ENCODE results near the gene SLC25A48. TPM values are rescaled to one million over a fixed set of nuclear protein-coding genes. Genes with fewer than 3 reads are reported as not detected.

SLC25A48 gene, protein sequence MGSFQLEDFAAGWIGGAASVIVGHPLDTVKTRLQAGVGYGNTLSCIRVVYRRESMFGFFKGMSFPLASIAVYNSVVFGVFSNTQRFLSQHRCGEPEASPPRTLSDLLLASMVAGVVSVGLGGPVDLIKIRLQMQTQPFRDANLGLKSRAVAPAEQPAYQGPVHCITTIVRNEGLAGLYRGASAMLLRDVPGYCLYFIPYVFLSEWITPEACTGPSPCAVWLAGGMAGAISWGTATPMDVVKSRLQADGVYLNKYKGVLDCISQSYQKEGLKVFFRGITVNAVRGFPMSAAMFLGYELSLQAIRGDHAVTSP
- total RNA-seq, result under 1 TPM in 1 of 4 donors, not detected in 3; 0.32 TPM

DNA sequence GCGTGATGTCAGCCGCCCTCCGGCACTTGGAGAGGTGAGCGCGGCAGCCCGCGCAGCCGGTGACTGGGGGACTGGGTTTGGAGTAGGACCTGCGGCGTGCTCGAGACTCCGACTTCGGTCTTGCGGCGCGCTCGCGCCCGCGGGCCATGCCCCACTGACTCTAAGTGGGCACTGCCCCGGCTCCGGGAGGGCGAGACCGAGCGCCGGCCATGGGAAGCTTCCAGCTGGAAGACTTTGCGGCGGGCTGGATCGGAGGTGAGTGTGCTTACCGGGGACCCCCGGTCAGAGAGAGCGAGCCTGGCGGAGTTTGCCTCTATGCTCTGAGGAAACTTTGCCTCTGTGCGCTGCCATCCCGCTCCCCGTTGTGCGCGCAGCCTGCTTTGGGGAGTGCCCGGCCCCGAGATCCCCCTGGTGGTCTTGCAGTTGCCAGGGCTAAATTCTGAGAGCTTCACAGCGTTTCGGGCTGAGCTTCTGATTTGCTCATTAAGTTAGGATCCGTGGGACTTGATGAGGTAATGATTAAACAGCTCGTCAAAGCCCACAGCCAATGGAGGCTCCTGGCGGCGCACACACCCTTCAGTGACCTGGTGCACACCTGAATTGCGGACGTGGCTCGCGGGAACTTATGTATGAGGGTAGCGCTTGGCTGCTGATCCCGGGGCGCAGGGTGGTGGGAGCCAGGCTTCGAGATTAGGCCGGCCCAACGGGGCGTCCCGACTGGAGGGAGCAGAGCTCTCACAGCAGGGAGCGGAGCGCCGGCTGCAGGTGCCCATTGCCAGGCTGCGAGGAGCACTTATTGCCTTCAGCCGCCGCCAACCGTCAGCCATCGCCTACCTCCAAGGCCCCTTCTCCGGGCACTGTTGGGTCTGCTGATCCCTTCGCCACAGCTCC is at the start of gene SLC25A48:
Gene SLC25A48, plus strand, starts transcription at position 25 of the 891 bp plus-strand sequence. Its CDS starts 185 bp downstream, at position 210.
- TF ChIP-seq, protein P1, sequence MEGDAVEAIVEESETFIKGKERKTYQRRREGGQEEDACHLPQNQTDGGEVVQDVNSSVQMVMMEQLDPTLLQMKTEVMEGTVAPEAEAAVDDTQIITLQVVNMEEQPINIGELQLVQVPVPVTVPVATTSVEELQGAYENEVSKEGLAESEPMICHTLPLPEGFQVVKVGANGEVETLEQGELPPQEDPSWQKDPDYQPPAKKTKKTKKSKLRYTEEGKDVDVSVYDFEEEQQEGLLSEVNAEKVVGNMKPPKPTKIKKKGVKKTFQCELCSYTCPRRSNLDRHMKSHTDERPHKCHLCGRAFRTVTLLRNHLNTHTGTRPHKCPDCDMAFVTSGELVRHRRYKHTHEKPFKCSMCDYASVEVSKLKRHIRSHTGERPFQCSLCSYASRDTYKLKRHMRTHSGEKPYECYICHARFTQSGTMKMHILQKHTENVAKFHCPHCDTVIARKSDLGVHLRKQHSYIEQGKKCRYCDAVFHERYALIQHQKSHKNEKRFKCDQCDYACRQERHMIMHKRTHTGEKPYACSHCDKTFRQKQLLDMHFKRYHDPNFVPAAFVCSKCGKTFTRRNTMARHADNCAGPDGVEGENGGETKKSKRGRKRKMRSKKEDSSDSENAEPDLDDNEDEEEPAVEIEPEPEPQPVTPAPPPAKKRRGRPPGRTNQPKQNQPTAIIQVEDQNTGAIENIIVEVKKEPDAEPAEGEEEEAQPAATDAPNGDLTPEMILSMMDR (IDR thresholded peaks at IDR 0.05), result no peak
- ATAC-seq (ENCODE audit: low FRiP score) (no peak), DNase-seq (ENCODE audit: low spot score) (no peak)

DNA sequence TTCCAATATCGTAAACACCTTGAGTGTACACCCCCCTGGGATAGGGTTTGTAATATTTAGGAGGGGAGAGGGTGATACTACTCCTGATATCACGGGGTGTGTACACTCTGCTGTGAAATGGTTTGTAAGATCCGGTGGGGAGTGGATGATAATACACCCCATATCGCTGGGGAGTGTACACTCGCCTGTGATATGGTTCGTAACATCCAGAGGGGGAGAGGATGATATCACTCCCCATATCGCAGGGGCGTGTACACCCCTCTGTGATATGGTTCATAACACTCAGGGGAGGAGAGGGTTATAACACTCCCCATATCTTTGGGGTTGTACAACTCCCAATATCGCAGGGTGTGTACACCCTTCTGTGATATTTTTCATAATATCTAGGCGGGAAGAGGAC is 33.8 kb upstream of the SLC25A48 start:
- TF ChIP-seq, protein P1 (IDR thresholded peaks at IDR 0.05), result no peak
- ATAC-seq (ENCODE audit: low FRiP score) (no peak), DNase-seq (ENCODE audit: low spot score) (no peak)

DNA sequence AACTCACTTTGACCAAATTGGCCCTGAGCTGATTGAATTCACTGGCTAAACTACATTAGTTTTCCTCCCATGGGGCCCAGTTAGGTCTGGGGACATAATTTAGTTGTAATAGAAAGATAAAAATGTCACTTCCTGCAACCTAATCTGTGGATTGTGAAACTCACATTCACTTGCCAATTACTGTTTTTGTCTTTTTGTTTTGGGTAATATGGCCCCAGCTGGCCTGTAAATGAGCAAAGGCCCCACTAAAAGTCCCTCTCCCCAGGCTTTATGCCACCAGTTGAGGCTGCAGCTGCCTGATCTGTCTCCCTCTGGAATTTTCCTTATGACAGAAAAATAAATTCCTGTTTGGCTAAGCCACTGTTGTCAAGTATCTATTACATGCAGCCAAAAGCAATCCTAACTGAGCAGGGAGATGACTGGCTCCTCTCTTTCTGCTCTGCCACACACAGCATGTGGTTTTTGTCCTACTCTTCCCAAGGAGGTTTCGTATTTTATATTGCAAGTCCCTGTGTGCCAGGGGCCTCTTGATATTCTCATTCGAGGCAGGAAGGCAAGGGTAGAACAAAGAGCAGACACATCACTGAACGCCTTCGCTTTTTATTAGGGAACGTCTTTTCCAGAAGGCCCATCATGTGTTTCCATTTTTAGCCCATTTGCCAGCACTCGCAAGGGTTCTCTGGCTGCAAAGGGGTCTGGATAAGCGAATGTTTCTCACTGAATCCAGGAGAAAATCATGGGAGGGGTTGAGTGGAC is 24.1 kb upstream of the SLC25A48 start:
- DNase-seq (ENCODE audit: low spot score) (no peak), ATAC-seq (ENCODE audit: low FRiP score) (no peak)
- TF ChIP-seq, protein P1 (IDR thresholded peaks at IDR 0.05), result no peak

DNA sequence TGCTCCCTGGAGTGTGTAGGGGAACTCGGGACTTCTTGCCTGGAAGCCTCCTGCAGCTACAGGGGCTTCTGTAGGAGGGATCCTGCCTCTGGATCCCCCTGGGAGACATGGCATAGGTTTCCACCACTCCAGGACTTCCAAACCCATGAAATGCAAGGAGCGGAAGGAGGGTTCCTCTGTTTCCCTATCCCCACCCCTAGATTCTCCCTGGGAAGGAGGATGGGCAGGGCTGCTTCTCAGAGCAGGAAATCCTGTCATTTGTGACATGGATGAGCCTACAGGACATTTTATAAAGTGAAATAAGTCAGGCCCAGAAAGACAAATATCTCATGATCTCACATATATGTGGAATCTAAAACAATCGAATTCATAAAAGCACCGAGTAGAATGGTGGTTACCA is 23.5 kb upstream of the SLC25A48 start:
- TF ChIP-seq, protein P1 (IDR thresholded peaks at IDR 0.05), result no peak
- no peak for ATAC-seq (ENCODE audit: low FRiP score)
- DNase-seq (ENCODE audit: low spot score), result no peak

DNA sequence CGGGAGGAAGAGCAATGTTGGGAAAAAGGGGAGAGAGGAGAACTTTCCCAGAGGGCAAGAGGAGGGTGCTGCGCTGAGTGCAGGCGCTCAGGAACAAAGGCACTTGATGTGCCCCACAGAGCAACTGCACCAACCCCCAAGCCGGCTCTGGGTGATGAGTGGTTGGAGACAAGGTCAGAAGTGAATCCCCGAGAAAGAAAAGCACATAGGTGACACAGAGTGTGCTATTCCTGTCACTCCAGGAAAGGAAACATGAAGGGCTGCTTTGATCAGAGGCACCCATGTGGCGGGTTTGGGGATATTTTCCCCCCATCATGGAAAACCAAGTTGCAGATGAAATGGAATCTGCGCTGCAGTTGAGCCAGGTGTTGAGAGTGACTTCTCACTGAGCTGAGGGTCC is 20.7 kb upstream of the SLC25A48 start:
- no peak for ATAC-seq (ENCODE audit: low FRiP score)
- DNase-seq (ENCODE audit: low spot score), result no peak
- TF ChIP-seq, protein P1 (IDR thresholded peaks at IDR 0.05), result no peak

DNA sequence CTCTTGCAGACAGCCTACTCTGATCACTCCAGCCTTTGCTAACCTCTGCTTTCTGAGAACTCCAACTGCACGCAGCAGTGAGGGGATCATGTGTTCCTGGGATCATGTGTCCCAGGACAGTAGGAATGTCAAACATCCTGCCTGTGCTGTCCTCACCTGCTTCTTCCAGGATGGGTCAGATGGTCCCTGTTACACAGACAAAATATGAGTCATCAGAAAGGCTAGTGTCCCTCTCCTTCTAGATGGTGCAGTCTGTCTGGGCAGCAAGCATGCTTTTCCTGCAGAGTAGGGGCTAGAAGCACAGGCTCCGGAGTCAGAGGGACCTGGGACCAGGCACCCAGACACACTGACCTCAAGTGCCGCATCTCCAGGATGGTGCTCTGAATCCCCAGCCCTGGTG is 20.1 kb upstream of the SLC25A48 start:
- TF ChIP-seq, protein P1 (IDR thresholded peaks at IDR 0.05), result no peak
- no peak for DNase-seq (ENCODE audit: low spot score)
- no peak for ATAC-seq (ENCODE audit: low FRiP score)

Measured in omental fat pad (tissue), 4 donors.